GM12892 (cell line): ENCODE data around the gene LAG3.

Experiments used
- DNase-seq: peaks from one replicate; pipeline ENCODE4 v3.0.0; 2011; ENCODE audit not compliant: insufficient read length
- FAIRE-seq: peaks from 2 replicates; lab custom pipeline; 2011; peaks lifted over from hg19 to GRCh38; lab: Jason Lieb, UNC
- POLR2A ChIP-seq: IDR thresholded peaks from 2 replicates; pipeline ENCODE4 v1.6.1; 2011; ENCODE audit warnings: low read depth, low read length, control low read depth
- POLR2AphosphoS5 ChIP-seq: IDR thresholded peaks from 2 replicates; pipeline ENCODE4 v1.6.1; 2011; ENCODE audit warnings: low read depth, low read length, control low read depth
- TAF1 ChIP-seq: IDR thresholded peaks from 2 replicates; pipeline ENCODE4 v1.6.1; 2011; ENCODE audit warnings: low read depth, mild to moderate bottlenecking, control low read depth, low read length, borderline replicate concordance

LAG3 gene

DNA sequence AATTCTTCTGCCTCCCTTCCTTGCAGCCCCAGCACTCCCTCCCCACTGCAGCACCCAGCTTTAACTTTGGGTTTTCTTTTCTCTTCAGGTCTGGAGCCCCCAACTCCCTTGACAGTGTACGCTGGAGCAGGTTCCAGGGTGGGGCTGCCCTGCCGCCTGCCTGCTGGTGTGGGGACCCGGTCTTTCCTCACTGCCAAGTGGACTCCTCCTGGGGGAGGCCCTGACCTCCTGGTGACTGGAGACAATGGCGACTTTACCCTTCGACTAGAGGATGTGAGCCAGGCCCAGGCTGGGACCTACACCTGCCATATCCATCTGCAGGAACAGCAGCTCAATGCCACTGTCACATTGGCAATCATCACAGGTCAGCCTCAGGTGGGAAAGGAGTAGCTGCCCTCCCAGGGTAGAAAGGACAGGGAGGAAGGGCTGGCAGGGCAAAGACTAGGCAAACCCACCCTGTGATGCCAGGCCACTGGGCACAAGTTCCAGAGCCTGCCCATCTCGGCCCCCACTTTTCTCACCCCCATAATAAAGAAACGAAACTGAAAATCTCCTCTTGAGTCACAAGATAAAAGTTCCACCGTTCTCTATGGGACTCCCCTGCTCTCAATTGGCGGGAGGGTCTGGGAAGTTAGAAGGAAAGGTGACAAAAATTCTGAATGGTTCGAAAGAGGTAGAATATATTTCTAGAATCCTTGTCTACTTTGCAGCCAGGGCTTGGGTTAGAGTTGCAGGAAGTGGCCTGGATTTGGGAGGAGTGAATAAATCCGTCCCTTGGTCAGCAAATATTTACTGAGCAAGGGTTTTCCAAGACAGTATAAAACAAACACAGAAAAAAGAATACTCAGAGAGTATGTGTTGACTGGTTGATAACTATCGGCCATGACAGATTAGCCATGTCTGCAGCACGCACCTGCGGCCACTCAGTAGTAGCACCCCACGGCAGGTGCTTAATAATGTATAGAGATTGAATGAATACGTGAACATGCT lies 3.2 kb downstream of the LAG3 start:
- DNase-seq: no peak
- TF ChIP-seq TAF1: no peak
- no peak for TF ChIP-seq POLR2A
- no peak for TF ChIP-seq POLR2AphosphoS5
- FAIRE-seq: peak; percentile 44

DNA sequence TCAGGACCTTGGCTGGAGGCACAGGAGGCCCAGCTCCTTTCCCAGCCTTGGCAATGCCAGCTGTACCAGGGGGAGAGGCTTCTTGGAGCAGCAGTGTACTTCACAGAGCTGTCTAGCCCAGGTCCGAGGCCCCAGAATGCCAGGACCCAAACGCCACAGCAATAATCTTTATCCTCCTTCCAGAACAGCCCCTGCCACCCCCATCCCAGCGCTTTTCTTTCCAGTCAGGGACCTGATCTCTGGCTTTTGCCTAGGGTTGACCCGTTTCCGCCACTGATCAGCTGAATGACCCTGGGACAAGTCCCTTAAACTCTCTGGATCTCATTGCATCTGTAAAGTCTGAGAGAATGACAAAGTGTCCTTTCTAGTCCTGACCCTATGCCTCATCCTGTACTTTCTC lies 5.1 kb downstream of the LAG3 start:
- no peak for FAIRE-seq
- TF ChIP-seq POLR2A: no peak
- TF ChIP-seq POLR2AphosphoS5: no peak
- no peak for TF ChIP-seq TAF1
- DNase-seq: no peak

DNA sequence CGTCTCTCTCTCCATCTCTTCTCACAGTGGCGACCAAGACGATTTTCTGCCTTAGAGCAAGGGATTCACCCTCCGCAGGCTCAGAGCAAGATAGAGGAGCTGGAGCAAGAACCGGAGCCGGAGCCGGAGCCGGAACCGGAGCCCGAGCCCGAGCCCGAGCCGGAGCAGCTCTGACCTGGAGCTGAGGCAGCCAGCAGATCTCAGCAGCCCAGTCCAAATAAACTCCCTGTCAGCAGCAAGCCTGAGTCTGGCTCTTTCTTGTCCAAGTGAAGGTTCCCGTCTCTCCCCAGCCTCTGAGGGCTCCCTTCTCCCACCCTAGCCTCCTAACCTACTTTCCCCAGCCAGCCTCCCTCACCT lies 5.9 kb downstream of the LAG3 start:
- FAIRE-seq (no peak), DNase-seq (no peak)
- TF ChIP-seq POLR2AphosphoS5 (no peak), POLR2A (no peak), TAF1 (no peak)

DNA sequence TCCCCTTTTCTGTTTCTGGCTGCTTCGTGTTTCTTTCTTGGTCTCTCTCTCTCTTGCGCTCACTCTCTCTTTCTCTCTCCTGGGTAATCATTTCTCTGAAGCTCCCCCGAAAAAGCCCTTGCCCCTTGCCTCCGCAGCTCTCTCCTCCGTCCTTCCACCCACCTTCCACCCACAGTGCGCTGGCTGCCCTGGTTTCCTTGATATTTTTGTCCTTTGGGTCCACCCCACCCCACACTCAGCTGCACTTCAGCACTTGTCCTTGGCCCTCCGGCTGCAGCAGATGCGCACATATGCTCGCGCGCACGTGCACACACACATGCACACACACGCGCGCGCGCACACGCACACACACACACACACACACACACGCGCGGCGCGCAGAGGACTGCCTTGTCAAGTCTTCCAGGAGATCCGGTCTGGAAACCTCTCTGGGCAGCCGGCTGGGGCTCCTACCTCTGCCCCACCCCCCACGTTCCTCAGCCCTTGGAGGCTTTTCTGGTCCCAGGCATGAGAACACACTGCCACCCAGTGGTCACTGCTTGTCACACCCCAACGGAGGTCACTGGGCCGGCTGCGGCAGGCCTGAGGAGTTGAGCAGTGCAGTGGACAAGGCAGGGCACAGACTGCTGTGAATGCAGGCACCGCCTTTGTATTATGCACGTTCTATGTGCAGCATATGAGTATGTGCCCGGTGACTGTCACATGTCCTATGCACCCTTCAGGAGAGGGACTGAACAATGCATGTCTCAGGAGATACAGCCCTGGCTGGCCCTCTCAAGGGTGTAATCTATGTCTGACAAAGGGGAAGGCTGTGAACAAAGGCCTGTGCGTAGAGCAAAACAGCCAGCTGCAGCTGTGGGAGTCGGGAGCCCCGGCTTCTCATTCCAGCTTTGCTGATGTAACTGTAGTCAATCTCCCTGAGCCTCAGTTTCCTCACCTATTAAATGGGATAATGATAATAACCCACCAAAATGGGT lies 6.5 kb downstream of the LAG3 start:
- TF ChIP-seq POLR2AphosphoS5 (no peak), TAF1 (no peak), POLR2A (no peak)
- FAIRE-seq (peak; percentile 99), DNase-seq (peak; percentile 78)

DNA sequence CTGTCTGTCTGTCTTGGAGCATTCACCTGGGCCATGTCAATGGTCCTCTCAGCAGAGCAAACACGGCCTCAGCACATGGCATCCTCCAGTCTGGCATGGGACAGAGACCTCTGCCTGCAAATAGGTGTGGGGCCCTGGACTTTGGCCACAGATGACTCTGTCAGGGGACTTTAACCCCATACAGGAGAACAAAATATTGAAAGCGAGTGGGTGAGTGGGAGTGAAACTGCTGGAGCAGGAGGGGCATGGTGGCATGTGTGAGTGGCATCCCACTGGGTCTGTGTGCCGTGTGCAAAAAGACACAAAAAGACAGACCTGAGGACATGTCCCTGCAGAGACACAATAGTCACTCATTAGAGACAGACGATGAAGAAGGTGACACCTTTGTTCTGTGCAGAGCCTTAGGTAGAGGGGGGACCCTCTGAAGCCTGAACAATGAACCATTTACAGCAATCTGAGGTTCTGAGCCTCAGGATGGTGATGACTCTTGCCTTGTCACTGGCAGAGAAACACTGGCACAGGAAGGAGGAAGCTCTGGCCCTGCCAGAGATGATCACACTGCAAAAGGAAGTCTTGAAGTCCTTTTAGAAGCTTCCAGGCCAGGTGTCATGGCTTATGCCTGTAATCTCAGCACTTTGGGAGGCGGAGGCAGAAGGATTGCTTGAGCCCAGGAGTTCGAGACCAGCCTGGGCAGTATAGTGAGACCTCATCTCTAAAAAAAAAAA lies 7.5 kb downstream of the LAG3 start:
- TF ChIP-seq POLR2A (no peak), TAF1 (no peak), POLR2AphosphoS5 (no peak)
- FAIRE-seq: peak; percentile 44

DNA sequence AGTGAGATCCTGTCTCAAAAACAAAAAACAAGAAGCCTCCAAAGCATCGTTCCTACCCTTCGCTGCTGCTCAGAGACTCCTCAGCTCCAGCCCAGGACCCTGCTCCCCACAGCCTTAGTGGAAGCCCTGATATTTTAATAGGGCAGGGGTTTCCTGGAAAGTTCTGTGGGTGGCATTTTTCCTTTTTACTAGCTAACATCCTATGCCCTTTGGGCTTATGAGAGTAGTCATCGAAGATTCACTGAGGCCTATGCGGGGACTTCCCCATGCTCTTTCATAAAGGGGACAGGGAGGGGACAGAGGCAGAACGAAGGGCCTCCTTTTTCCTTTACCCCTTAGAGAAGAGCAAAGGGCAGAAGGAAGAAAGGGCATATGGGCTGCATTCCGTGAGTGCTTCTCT lies 8.3 kb downstream of the LAG3 start:
- TF ChIP-seq POLR2A (no peak), POLR2AphosphoS5 (no peak), TAF1 (no peak)
- FAIRE-seq: no peak
- DNase-seq: no peak

More for the DNA sequence above, 7.5 kb downstream of the LAG3 start:
- DNase-seq: no peak

DNA sequence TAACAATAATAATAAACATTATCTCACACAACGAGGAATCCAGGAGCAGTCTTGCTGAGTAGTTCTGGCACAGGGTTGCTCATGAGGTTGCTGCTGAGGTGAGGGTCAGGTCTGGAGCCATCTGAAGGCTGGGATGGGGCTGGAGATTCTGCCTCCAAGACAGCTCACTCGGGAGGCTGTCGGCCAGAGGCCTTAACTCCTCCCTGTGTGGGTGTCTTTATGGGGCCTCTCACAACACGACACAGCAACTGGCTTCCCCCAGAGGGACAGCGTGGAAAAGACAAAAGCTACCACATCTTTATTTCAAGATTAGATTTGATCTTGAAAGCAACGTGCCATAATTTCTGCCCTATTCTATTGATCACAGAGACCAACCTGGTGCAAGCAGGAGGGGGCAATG lies 9.8 kb downstream of the LAG3 start:
- FAIRE-seq (no peak), DNase-seq (no peak)
- no peak for TF ChIP-seq POLR2A
- no peak for TF ChIP-seq TAF1
- no peak for TF ChIP-seq POLR2AphosphoS5

DNA sequence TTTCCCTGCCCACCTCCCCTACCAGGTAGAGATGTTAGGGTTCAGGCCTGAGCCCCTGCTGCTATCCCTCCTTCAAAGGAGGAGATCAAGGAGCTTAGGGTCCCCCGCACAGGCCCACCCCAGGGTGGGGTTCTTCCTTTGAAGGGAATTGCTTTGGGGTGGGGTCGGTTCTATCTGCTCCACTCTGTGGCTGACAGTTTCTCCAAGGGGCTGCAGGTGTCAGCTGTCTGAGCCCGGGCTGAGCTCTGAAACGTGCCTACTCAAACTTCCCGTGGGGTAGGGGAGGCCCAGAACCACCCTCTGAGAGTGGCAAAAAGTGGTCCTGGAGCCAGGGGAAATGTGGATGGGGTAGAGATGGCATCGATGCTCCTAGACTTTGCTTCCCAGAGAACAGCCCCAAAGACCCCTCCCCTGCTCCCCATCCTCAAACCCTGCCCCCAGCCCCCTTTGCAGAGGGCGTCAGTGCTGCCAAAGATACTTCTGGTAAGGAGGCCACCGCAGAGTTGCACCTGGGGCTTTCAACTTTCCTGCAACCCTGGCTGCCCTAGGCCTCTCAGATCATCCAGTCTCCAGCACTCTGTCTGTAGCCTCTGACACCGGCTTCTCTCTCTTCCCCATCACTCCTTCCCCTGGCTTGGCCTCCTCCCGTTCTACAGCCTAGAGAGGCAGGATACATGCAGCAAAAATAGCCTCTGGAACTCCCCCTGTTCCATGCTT lies 10.7 kb downstream of the LAG3 start:
- no peak for TF ChIP-seq TAF1
- no peak for TF ChIP-seq POLR2AphosphoS5
- no peak for TF ChIP-seq POLR2A
- no peak for FAIRE-seq

DNA sequence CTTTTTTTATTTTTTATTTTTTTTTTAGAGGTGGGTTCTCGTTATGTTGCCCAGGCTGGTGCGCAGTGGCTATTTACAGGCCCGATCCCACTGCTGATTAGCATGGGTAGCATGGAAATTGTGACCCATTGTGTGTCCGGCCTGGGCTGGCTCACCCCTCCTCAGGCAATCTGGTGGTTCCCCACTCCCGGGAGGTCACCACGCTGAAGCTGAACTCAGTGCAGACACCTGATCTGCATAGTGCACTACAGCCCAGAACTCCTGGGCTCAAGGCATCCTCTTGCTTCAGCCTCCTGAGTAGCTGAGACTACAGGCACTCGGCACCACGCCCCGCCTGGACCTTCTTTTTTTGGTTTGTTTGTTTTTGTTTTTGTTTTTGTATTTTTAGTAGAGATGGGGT lies 11.5 kb downstream of the LAG3 start:
- DNase-seq: no peak
- TF ChIP-seq POLR2AphosphoS5: no peak
- no peak for TF ChIP-seq POLR2A
- TF ChIP-seq TAF1: no peak
- no peak for FAIRE-seq

More for the DNA sequence above, 10.7 kb downstream of the LAG3 start:
- DNase-seq: no peak

- DNase-seq: no peak
- TF ChIP-seq POLR2AphosphoS5: no peak
- TF ChIP-seq POLR2A: no peak
- no peak for TF ChIP-seq TAF1
- peak; percentile 9 for FAIRE-seq
Measured at GRCh38 chr12:6784296-6784695, 12.0 kb downstream of the LAG3 start.
